ENCODE measurements around the gene PKD2L1. TPM values are rescaled to one million over a fixed set of nuclear protein-coding genes. Genes with fewer than 3 reads are reported as not detected.

The PKD2L1 gene
- total RNA-seq, 4 donors from 2014 or later, result not detected

- Histone ChIP-seq H3K4me1 (no peaks in the 10 kb centered on the region), H3K4me3 (replicated peaks in 1 of 3) (no peak overlapping the region), H3K36me3 (no peaks in the 10 kb centered on the region), H3K27ac (no peak overlapping the region), H3K27me3 (no peaks in the 10 kb centered on the region), H3K9me3 (no peaks in the 10 kb centered on the region)
- no peak for TF ChIP-seq POLR2A (IDR thresholded peaks at IDR 0.05)
- TF ChIP-seq, protein P1, sequence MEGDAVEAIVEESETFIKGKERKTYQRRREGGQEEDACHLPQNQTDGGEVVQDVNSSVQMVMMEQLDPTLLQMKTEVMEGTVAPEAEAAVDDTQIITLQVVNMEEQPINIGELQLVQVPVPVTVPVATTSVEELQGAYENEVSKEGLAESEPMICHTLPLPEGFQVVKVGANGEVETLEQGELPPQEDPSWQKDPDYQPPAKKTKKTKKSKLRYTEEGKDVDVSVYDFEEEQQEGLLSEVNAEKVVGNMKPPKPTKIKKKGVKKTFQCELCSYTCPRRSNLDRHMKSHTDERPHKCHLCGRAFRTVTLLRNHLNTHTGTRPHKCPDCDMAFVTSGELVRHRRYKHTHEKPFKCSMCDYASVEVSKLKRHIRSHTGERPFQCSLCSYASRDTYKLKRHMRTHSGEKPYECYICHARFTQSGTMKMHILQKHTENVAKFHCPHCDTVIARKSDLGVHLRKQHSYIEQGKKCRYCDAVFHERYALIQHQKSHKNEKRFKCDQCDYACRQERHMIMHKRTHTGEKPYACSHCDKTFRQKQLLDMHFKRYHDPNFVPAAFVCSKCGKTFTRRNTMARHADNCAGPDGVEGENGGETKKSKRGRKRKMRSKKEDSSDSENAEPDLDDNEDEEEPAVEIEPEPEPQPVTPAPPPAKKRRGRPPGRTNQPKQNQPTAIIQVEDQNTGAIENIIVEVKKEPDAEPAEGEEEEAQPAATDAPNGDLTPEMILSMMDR (IDR thresholded peaks at IDR 0.05), result no peak
- WGBS, 2 donors, result 80 to 85% methylated on average over 2 of the region's 2 CpGs
- intact Hi-C loops (cut with DNase I), result no loop called here
- DNase-seq, result no peak
Observed at GRCh38 chr10:100333661-100334440, 3.8 kb upstream of the PKD2L1 start.

DNA sequence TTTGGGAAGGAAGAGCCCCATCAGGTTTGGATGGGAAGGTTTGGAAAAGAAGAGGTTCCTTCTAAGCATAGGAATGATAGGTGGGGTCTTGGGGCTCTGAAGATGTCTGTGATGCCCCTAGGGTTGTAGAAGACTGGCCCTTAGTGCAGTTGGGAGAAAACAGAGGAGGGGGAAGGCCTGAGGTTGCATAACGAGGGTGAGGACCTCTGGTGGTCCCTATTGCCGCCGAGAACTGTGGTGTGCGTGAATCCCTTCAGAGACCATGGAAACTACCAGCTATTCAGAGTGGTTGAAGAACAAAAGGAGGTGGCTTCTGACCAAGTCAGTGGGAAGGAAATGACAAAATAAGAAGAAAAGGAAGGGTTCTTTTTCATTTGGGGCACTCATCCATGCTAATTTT, 3.1 kb upstream of the PKD2L1 start:
- Histone ChIP-seq H3K36me3 (no peaks in the 10 kb centered on the region), H3K9me3 (no peaks in the 10 kb centered on the region), H3K4me1 (no peaks in the 10 kb centered on the region), H3K4me3 (replicated peaks in 1 of 3) (no peak overlapping the region), H3K27me3 (no peaks in the 10 kb centered on the region), H3K27ac (no peak overlapping the region)
- 41 to 56% methylated on average over 4 of the region's 4 CpGs for WGBS, 2 donors
- no peak for TF ChIP-seq POLR2A (IDR thresholded peaks at IDR 0.05)
- TF ChIP-seq, protein P1 (IDR thresholded peaks at IDR 0.05), result no peak
- intact Hi-C loops (cut with DNase I), result no loop called here
- DNase-seq, result no peak

- 66 to 71% methylated on average over 5 of the region's 5 CpGs for WGBS, 2 donors
Observed at GRCh38 chr10:100328198-100328597, 1.8 kb downstream of the PKD2L1 start.

GRCh38 chr10:100327718-100328009, 2.4 kb downstream of the PKD2L1 start:
- intact Hi-C loops (cut with DNase I), result no loop called here
- no peaks in the 10 kb centered on the region for H3K27me3 ChIP-seq
- 65 to 69% methylated on average over 3 of the region's 3 CpGs for WGBS, 2 donors
- no peak for DNase-seq
- TF ChIP-seq, protein P1 (IDR thresholded peaks at IDR 0.05), result no peak
- TF ChIP-seq POLR2A (IDR thresholded peaks at IDR 0.05), result no peak
- no peaks in the 10 kb centered on the region for H3K9me3 ChIP-seq
- H3K36me3 ChIP-seq, result no peaks in the 10 kb centered on the region
- H3K4me3 ChIP-seq (replicated peaks in 1 of 3), result no peak overlapping the region
- H3K27ac ChIP-seq, result no peak overlapping the region
- no peaks in the 10 kb centered on the region for H3K4me1 ChIP-seq

More at GRCh38 chr10:100328198-100328597, 1.8 kb downstream of the PKD2L1 start:
- H3K9me3 ChIP-seq, result no peaks in the 10 kb centered on the region
- TF ChIP-seq, protein P1 (IDR thresholded peaks at IDR 0.05), result no peak
- no peak for TF ChIP-seq POLR2A (IDR thresholded peaks at IDR 0.05)
- intact Hi-C loops (cut with DNase I), result no loop called here
- H3K27ac ChIP-seq, result no peak overlapping the region
- no peaks in the 10 kb centered on the region for H3K27me3 ChIP-seq
- no peaks in the 10 kb centered on the region for H3K36me3 ChIP-seq
- no peaks in the 10 kb centered on the region for H3K4me1 ChIP-seq
- no peak for DNase-seq
- H3K4me3 ChIP-seq (replicated peaks in 1 of 3), result no peak overlapping the region

DNA sequence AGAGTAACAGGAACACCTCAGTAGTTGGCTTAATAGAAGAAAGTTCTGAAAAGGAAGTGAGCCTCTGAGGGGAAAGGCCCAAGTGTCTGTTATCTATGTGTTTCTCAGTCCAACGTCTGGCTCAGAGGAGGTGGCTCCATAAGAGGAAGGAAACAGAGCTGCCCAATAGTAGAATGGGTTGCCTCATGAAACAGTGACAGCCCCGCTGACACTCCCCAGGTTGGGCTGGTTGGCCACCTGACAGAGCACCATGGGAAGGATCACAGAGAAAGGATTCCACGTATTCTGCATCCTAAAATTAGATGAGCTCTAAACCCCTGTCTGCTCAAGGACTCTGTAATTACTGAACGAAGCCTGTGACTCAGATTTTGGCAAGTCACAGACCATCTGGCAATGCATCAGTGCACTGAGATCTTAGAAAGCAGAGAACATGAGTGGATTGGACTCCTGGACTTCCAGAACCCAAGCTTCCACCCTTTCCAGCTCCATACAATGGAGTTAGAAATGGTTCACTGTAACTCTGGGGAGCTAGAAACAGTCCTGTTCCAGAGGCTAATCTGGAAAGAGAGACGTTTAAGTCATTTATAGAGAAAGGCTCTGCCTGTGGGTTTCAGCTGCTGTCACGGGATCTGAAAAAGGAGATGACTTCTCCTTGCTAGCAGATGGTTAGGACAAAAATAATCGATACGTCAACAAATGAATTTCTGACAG, 2.9 kb downstream of the PKD2L1 start:
- Histone ChIP-seq H3K4me1 (no peaks in the 10 kb centered on the region), H3K36me3 (no peaks in the 10 kb centered on the region), H3K9me3 (no peaks in the 10 kb centered on the region), H3K27ac (no peak overlapping the region), H3K4me3 (replicated peaks in 1 of 3) (no peak overlapping the region), H3K27me3 (no peaks in the 10 kb centered on the region)
- no peak for DNase-seq
- 51 to 54% methylated on average over 7 to 8 of the region's 8 CpGs for WGBS, 2 donors
- intact Hi-C loops (cut with DNase I), result no loop called here
- no peak for TF ChIP-seq POLR2A (IDR thresholded peaks at IDR 0.05)
- TF ChIP-seq, protein P1 (IDR thresholded peaks at IDR 0.05), result no peak

All from thyroid gland (tissue), 4 donors.